GM21360 (cell line): Measurements from ENCODE around the gene THRSP.
"Not testable (repeated sequence)": the region's sequence is repeated elsewhere in the genome, so short reads cannot be mapped to it uniquely, and the experiment has no call there.

Experiments used
- ATAC-seq: cut with Tn5 transposase; IDR thresholded peaks from one replicate; pipeline ENCODE4 v1.9.1; 2021; ENCODE audit warnings: mild to moderate bottlenecking, moderate library complexity; ENCODE audit not compliant: unreplicated experiment

THRSP gene

GRCh38 chr11:78061921-78062311 lies 1.7 kb upstream of the THRSP start:
- ATAC-seq = no peak

- ATAC-seq = no peak
Measured at GRCh38 chr11:78062671-78063070, 990 bp upstream of the THRSP start.

- ATAC-seq = no peak
Measured at GRCh38 chr11:78065203-78065602, 1.5 kb downstream of the THRSP start.

GRCh38 chr11:78066471-78066870 lies 2.8 kb downstream of the THRSP start:
- no peak for ATAC-seq

GRCh38 chr11:78067704-78068103 lies 4.0 kb downstream of the THRSP start:
- ATAC-seq = no peak

GRCh38 chr11:78069465-78069864 lies 5.8 kb downstream of the THRSP start:
- no peak for ATAC-seq

- no peak for ATAC-seq
Measured at GRCh38 chr11:78070621-78071020, 7.0 kb downstream of the THRSP start.

- no peak for ATAC-seq
Measured at GRCh38 chr11:78071717-78072116, 8.1 kb downstream of the THRSP start.

- ATAC-seq = no peak
Measured at GRCh38 chr11:78072455-78072854, 8.8 kb downstream of the THRSP start.

- ATAC-seq = no peak
Measured at GRCh38 chr11:78074756-78075155, 11.1 kb downstream of the THRSP start.

- ATAC-seq = no peak
Measured at GRCh38 chr11:78076733-78077403, 13.2 kb downstream of the THRSP start.

- not testable (repeated sequence) for ATAC-seq
Measured at GRCh38 chr11:78077592-78077991, 13.9 kb downstream of the THRSP start.

GRCh38 chr11:78078218-78079167 lies 14.8 kb downstream of the THRSP start:
- ATAC-seq = no peak

GRCh38 chr11:78079232-78080083 lies 15.8 kb downstream of the THRSP start, which contains the start of gene NDUFC2:
TSS of gene NDUFC2 (minus strand) at chr11:78079862. CDS start at chr11:78079744, 118 bp downstream.
- ATAC-seq = peak; percentile 74

- ATAC-seq = no peak
Measured at GRCh38 chr11:78080084-78080817, 16.6 kb downstream of the THRSP start.

- no peak for ATAC-seq
Measured at GRCh38 chr11:78080818-78081495, 17.3 kb downstream of the THRSP start.

- ATAC-seq = no peak
Measured at GRCh38 chr11:78081583-78081982, 17.9 kb downstream of the THRSP start.

GRCh38 chr11:78082146-78082545 lies 18.5 kb downstream of the THRSP start:
- ATAC-seq = no peak

GRCh38 chr11:78083021-78083420 lies 19.4 kb downstream of the THRSP start:
- ATAC-seq = no peak

- not testable (repeated sequence) for ATAC-seq
Measured at GRCh38 chr11:78084506-78084905, 20.8 kb downstream of the THRSP start.
